Fibroblast of villous mesenchyme (primary cell): ENCODE data around the gene MAPKAPK3. TPM values are rescaled to one million over a fixed set of nuclear protein-coding genes. Genes with fewer than 3 reads are reported as not detected.

ENCODE experiments used
- DNase-seq: peaks from one replicate; pipeline ENCODE4 v3.0.0-alpha.2; 2010; ENCODE audit warnings: low read depth
- H3K4me3 ChIP-seq: 2 replicates; pipeline ENCODE4 v1.5.1; 2011; ENCODE audit warnings: low read depth, mild to moderate bottlenecking, low read length
- CTCF ChIP-seq: IDR thresholded peaks from 2 replicates; pipeline ENCODE4 v1.5.1; 2012; ENCODE audit warnings: low read depth, mild to moderate bottlenecking, low read length; ENCODE audit not compliant: insufficient read depth
- total RNA-seq: library from RNA; depleted of rRNA; stranded (reverse); fragments of >200 nt; gene quantifications from 2 replicates; pipeline ENCODE4 v1.2.3, GENCODE V29; 2012

Gene MAPKAPK3
- total RNA-seq, 1 donor: 19.0 TPM

GRCh38 chr3:50620420-50620819 is 3.5 kb downstream of the MAPKAPK3 start:
- DNase-seq: no peak

GRCh38 chr3:50620820-50621219 is 3.9 kb downstream of the MAPKAPK3 start:
- no peak for TF ChIP-seq CTCF
- DNase-seq: no peak
- no peak overlapping the region for H3K4me3 ChIP-seq

More at GRCh38 chr3:50620420-50620819, 3.5 kb downstream of the MAPKAPK3 start:
- TF ChIP-seq CTCF: no peak
- no peak overlapping the region for H3K4me3 ChIP-seq

- DNase-seq: no peak
- TF ChIP-seq CTCF: no peak
- no peak overlapping the region for H3K4me3 ChIP-seq
These were observed 5.9 kb downstream of the MAPKAPK3 start for GRCh38 chr3:50622881-50623280.

- TF ChIP-seq CTCF: no peak
- no peak for DNase-seq
- H3K4me3 ChIP-seq: no peak overlapping the region
These were observed 7.0 kb downstream of the MAPKAPK3 start for GRCh38 chr3:50623840-50624474.

GRCh38 chr3:50624634-50625033 is 7.7 kb downstream of the MAPKAPK3 start:
- DNase-seq: no peak
- H3K4me3 ChIP-seq: no peak overlapping the region
- TF ChIP-seq CTCF: no peak

- H3K4me3 ChIP-seq: no peak overlapping the region
- no peak for DNase-seq
- no peak for TF ChIP-seq CTCF
These were observed 8.6 kb downstream of the MAPKAPK3 start for GRCh38 chr3:50625231-50626182.
